ENCODE results near the gene C17orf78. TPM values are rescaled to one million over a fixed set of nuclear protein-coding genes. Genes with fewer than 3 reads are reported as not detected.

Gene C17orf78
- total and polyA plus RNA-seq, 12 donors: not detected

GRCh38 chr17:37429039-37429438 lies 53.3 kb downstream of the C17orf78 start:
- Histone ChIP-seq H3K36me3 (replicated peaks in 1 of 2) (peaks cover 0 to 39% of the 10 kb centered on the region in 2 donors), H3K4me3 (no peak overlapping the region), H3K27ac (no peak overlapping the region), H3K9me3 (replicated peaks in 1 of 3) (no peaks in the 10 kb centered on the region), H3K4me1 (replicated peaks in 1 of 2) (no peaks in the 10 kb centered on the region), H3K27me3 (no peaks in the 10 kb centered on the region)
- intact Hi-C loops (cut with DNase I): no loop called here
- DNase-seq: no peak
- 93 to 100% (median 93%) methylated on average over 3 of the region's 3 CpGs for WGBS, 4 donors
- TF ChIP-seq POLR2A (IDR thresholded peaks at IDR 0.05) (no peak), CTCF (IDR thresholded peaks at IDR 0.05) (no peak)

GRCh38 chr17:37429453-37429852 lies 53.7 kb downstream of the C17orf78 start:
- Histone ChIP-seq H3K4me3 (no peak overlapping the region), H3K4me1 (replicated peaks in 1 of 2) (no peaks in the 10 kb centered on the region), H3K27me3 (no peaks in the 10 kb centered on the region), H3K27ac (no peak overlapping the region), H3K9me3 (replicated peaks in 1 of 3) (no peaks in the 10 kb centered on the region), H3K36me3 (replicated peaks in 1 of 2) (peaks cover 0 to 36% of the 10 kb centered on the region in 2 donors)
- TF ChIP-seq CTCF (IDR thresholded peaks at IDR 0.05): no peak
- TF ChIP-seq POLR2A (IDR thresholded peaks at IDR 0.05): no peak
- no peak for DNase-seq
- intact Hi-C loops (cut with DNase I): no loop called here
- 94 to 100% (median 100%) methylated on average over 1 of the region's 1 CpG for WGBS, 4 donors

- H3K27ac ChIP-seq: no peak overlapping the region
- intact Hi-C loops (cut with DNase I): no loop called here
- no peaks in the 10 kb centered on the region for H3K9me3 ChIP-seq (replicated peaks in 1 of 3)
- TF ChIP-seq CTCF (IDR thresholded peaks at IDR 0.05) (no peak), POLR2A (IDR thresholded peaks at IDR 0.05) (no peak)
- H3K27me3 ChIP-seq: no peaks in the 10 kb centered on the region
- H3K4me3 ChIP-seq: no peak overlapping the region
- H3K4me1 ChIP-seq (replicated peaks in 1 of 2): no peaks in the 10 kb centered on the region
- no peak for DNase-seq
- peaks cover 0 to 31% of the 10 kb centered on the region in 2 donors for H3K36me3 ChIP-seq (replicated peaks in 1 of 2)
- WGBS, 4 donors: 68 to 82% (median 72%) methylated on average over 1 of the region's 1 CpG
Measured at GRCh38 chr17:37430051-37430627, 54.4 kb downstream of the C17orf78 start.

GRCh38 chr17:37432671-37433070 lies 56.9 kb downstream of the C17orf78 start:
- whole genome bisulfite sequencing, 4 donors: 93 to 98% (median 95%) methylated on average over 2 of the region's 2 CpGs
- TF ChIP-seq CTCF (IDR thresholded peaks at IDR 0.05): no peak
- TF ChIP-seq POLR2A (IDR thresholded peaks at IDR 0.05): no peak
- no peaks in the 10 kb centered on the region for H3K4me1 ChIP-seq (replicated peaks in 1 of 2)
- H3K27ac ChIP-seq: no peak overlapping the region
- no peak overlapping the region for H3K4me3 ChIP-seq
- H3K9me3 ChIP-seq (replicated peaks in 1 of 3): no peaks in the 10 kb centered on the region
- intact Hi-C loops (cut with DNase I): no loop called here
- peaks cover 0 to 16% of the 10 kb centered on the region in 2 donors for H3K36me3 ChIP-seq (replicated peaks in 1 of 2)
- DNase-seq: no peak
- no peaks in the 10 kb centered on the region for H3K27me3 ChIP-seq
